ENCODE results near the gene SMURF1. TPM values are rescaled to one million over a fixed set of nuclear protein-coding genes. Genes with fewer than 3 reads are reported as not detected.

SMURF1 gene
- total RNA-seq, 1 donor from 2014 or later, result 30.2 TPM

GRCh38 chr7:99070361-99070760 lies 73.5 kb downstream of the SMURF1 start:
- H3K4me1 Mint-ChIP-seq (ENCODE audit: low read depth), result peaks cover 26% of the 10 kb centered on the region
- no peak for TF ChIP-seq CTCF (IDR thresholded peaks at IDR 0.05)
- peaks cover 1% of the 10 kb centered on the region for H3K36me3 Mint-ChIP-seq (ENCODE audit: low read depth)
- no peaks in the 10 kb centered on the region for H3K9me3 Mint-ChIP-seq (ENCODE audit: low read depth)
- H3K27me3 Mint-ChIP-seq (ENCODE audit: low read depth), result no peaks in the 10 kb centered on the region
- H3K27ac Mint-ChIP-seq (ENCODE audit: unreplicated experiment), result no peak overlapping the region
- no peak for DNase-seq (ENCODE audit: low spot score)
- H3K4me3 Mint-ChIP-seq (ENCODE audit: unreplicated experiment), result no peak overlapping the region

GRCh38 chr7:99061001-99061776 lies 82.7 kb downstream of the SMURF1 start:
- H3K4me1 Mint-ChIP-seq (ENCODE audit: low read depth), result peaks cover 3% of the 10 kb centered on the region
- H3K36me3 Mint-ChIP-seq (ENCODE audit: low read depth), result peaks cover 12% of the 10 kb centered on the region
- no peak for DNase-seq (ENCODE audit: low spot score)
- no peak for TF ChIP-seq CTCF (IDR thresholded peaks at IDR 0.05)
- H3K27ac Mint-ChIP-seq (ENCODE audit: unreplicated experiment), result no peak overlapping the region
- H3K9me3 Mint-ChIP-seq (ENCODE audit: low read depth), result no peaks in the 10 kb centered on the region
- H3K4me3 Mint-ChIP-seq (ENCODE audit: unreplicated experiment), result no peak overlapping the region
- H3K27me3 Mint-ChIP-seq (ENCODE audit: low read depth), result no peaks in the 10 kb centered on the region

GRCh38 chr7:99054781-99055180 lies 89.1 kb downstream of the SMURF1 start:
- DNase-seq (ENCODE audit: low spot score), result no peak
- H3K4me1 Mint-ChIP-seq (ENCODE audit: low read depth), result peaks cover 7% of the 10 kb centered on the region
- peaks cover 42% of the 10 kb centered on the region for H3K36me3 Mint-ChIP-seq (ENCODE audit: low read depth)
- no peak overlapping the region for H3K27ac Mint-ChIP-seq (ENCODE audit: unreplicated experiment)
- H3K4me3 Mint-ChIP-seq (ENCODE audit: unreplicated experiment), result no peak overlapping the region
- no peaks in the 10 kb centered on the region for H3K27me3 Mint-ChIP-seq (ENCODE audit: low read depth)
- no peak for TF ChIP-seq CTCF (IDR thresholded peaks at IDR 0.05)
- H3K9me3 Mint-ChIP-seq (ENCODE audit: low read depth), result no peaks in the 10 kb centered on the region

GRCh38 chr7:99050971-99051370 lies 92.9 kb downstream of the SMURF1 start:
- Mint-ChIP-seq H3K36me3 (ENCODE audit: low read depth) (peaks cover 49% of the 10 kb centered on the region), H3K9me3 (ENCODE audit: low read depth) (no peaks in the 10 kb centered on the region), H3K4me3 (ENCODE audit: unreplicated experiment) (no peak overlapping the region), H3K27me3 (ENCODE audit: low read depth) (no peaks in the 10 kb centered on the region), H3K27ac (ENCODE audit: unreplicated experiment) (no peak overlapping the region), H3K4me1 (ENCODE audit: low read depth) (peaks cover 7% of the 10 kb centered on the region)
- TF ChIP-seq CTCF (IDR thresholded peaks at IDR 0.05), result no peak
- DNase-seq (ENCODE audit: low spot score), result no peak

GRCh38 chr7:99047526-99048077 lies 96.3 kb downstream of the SMURF1 start:
- TF ChIP-seq CTCF (IDR thresholded peaks at IDR 0.05), result no peak
- no peak for DNase-seq (ENCODE audit: low spot score)
- H3K4me3 Mint-ChIP-seq (ENCODE audit: unreplicated experiment), result no peak overlapping the region
- peak overlapping the region; percentile 51 for H3K27ac Mint-ChIP-seq (ENCODE audit: unreplicated experiment)
- H3K36me3 Mint-ChIP-seq (ENCODE audit: low read depth), result peaks cover 52% of the 10 kb centered on the region
- no peaks in the 10 kb centered on the region for H3K27me3 Mint-ChIP-seq (ENCODE audit: low read depth)
- H3K9me3 Mint-ChIP-seq (ENCODE audit: low read depth), result no peaks in the 10 kb centered on the region
- peaks cover 22% of the 10 kb centered on the region for H3K4me1 Mint-ChIP-seq (ENCODE audit: low read depth)

All from chondrocyte (in vitro differentiated cells).